NB4 (cell line): ENCODE results near the gene EBF4.

Experiments used
- CTCF ChIP-seq: IDR thresholded peaks from one replicate; pipeline ENCODE4 v1.5.1; 2012; ENCODE audit warnings: low read depth, low read length
- MYC ChIP-seq: IDR thresholded peaks from 2 replicates; pipeline ENCODE4 v1.6.1; 2011; ENCODE audit warnings: low read depth, low read length
- POLR2A ChIP-seq: IDR thresholded peaks from 2 replicates; pipeline ENCODE4 v1.6.1; 2011; ENCODE audit warnings: mild to moderate bottlenecking; ENCODE audit not compliant: insufficient read length; ENCODE audit errors: extremely low read depth
- TF ChIP-seq, protein P1 (sequence below): IDR thresholded peaks from 2 replicates; pipeline ENCODE4 v1.6.1; 2011; ENCODE audit warnings: low read depth, low read length

GRCh38 chr20:2706688-2707352, 14.2 kb downstream of the EBF4 start:
- no peak for TF ChIP-seq CTCF
- TF ChIP-seq, protein P1, sequence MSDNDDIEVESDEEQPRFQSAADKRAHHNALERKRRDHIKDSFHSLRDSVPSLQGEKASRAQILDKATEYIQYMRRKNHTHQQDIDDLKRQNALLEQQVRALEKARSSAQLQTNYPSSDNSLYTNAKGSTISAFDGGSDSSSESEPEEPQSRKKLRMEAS, result no peak
- no peak for TF ChIP-seq POLR2A
- TF ChIP-seq MYC, result no peak
